Tongue (tissue), 2 donors: ENCODE data around the gene PDHA1. TPM values are rescaled to one million over a fixed set of nuclear protein-coding genes. Genes with fewer than 3 reads are reported as not detected.

ENCODE experiments used
- DNase-seq: peaks from one replicate; pipeline ENCODE4 v3.0.0-alpha.2; 2015
- total RNA-seq: library from RNA; depleted of rRNA; stranded (reverse); fragments of >200 nt; gene quantifications from one replicate; pipeline ENCODE4 v1.2.3, GENCODE V29; 2014

The PDHA1 gene
- total RNA-seq, result 116 TPM

GRCh38 chrX:19343535-19344408, at the start of gene PDHA1:
Gene PDHA1, plus strand, starts transcription at chrX:19343927. Its CDS starts 111 bp downstream, at chrX:19344038.
- DNase-seq, result peak; percentile 97

GRCh38 chrX:19303256-19303880, 40.4 kb upstream of the PDHA1 start:
- DNase-seq, result peak; percentile 59

GRCh38 chrX:19326567-19326966, 17.2 kb upstream of the PDHA1 start:
- DNase-seq, result no peak

GRCh38 chrX:19331831-19332230, 11.9 kb upstream of the PDHA1 start:
- no peak for DNase-seq

- DNase-seq, result peak; percentile 86
Measured at GRCh38 chrX:19332983-19333382, 10.7 kb upstream of the PDHA1 start.

GRCh38 chrX:19334945-19335626, 8.6 kb upstream of the PDHA1 start:
- no peak for DNase-seq

- DNase-seq, result peak; percentile 69
Measured at GRCh38 chrX:19342331-19342906, 1.3 kb upstream of the PDHA1 start.

GRCh38 chrX:19343085-19343534, 617 bp upstream of the PDHA1 start:
- no peak for DNase-seq

- peak; percentile 13 for DNase-seq
Measured at GRCh38 chrX:19344661-19345060, 934 bp downstream of the PDHA1 start.

GRCh38 chrX:19347916-19348315, 4.2 kb downstream of the PDHA1 start:
- no peak for DNase-seq

GRCh38 chrX:19349264-19349663, 5.5 kb downstream of the PDHA1 start:
- DNase-seq, result no peak

- no peak for DNase-seq
Measured at GRCh38 chrX:19350941-19351384, 7.2 kb downstream of the PDHA1 start.

GRCh38 chrX:19354625-19355024, 10.9 kb downstream of the PDHA1 start:
- DNase-seq, result no peak

- no peak for DNase-seq
Measured at GRCh38 chrX:19358521-19358920, 14.8 kb downstream of the PDHA1 start.

GRCh38 chrX:19360903-19361302, 17.2 kb downstream of the PDHA1 start:
- DNase-seq, result no peak

GRCh38 chrX:19361701-19362100, 18.0 kb downstream of the PDHA1 start:
- DNase-seq, result no peak

GRCh38 chrX:19368576-19368975, 24.8 kb downstream of the PDHA1 start:
- no peak for DNase-seq

GRCh38 chrX:19370061-19370460, 26.3 kb downstream of the PDHA1 start:
- no peak for DNase-seq

GRCh38 chrX:19372170-19372546, 28.4 kb downstream of the PDHA1 start:
- peak; percentile 86 for DNase-seq

- DNase-seq, result peak; percentile 34
Measured at GRCh38 chrX:19372547-19373331, 29.0 kb downstream of the PDHA1 start.

- no peak for DNase-seq
Measured at GRCh38 chrX:19373351-19373891, 29.7 kb downstream of the PDHA1 start.
